C4-2B (cell line): ENCODE data around the gene POU4F3.

Experiments
- ZFX ChIP-seq: fragments of 450-650 bp; IDR thresholded peaks from 2 replicates; pipeline ENCODE4 v1.6.1; 2017
- TF ChIP-seq, protein P1 (sequence below): fragments of 450-650 bp; conservative IDR thresholded peaks from 2 replicates; pipeline ENCODE4 v1.5.1; 2017; ENCODE audit warnings: mild to moderate bottlenecking

DNA sequence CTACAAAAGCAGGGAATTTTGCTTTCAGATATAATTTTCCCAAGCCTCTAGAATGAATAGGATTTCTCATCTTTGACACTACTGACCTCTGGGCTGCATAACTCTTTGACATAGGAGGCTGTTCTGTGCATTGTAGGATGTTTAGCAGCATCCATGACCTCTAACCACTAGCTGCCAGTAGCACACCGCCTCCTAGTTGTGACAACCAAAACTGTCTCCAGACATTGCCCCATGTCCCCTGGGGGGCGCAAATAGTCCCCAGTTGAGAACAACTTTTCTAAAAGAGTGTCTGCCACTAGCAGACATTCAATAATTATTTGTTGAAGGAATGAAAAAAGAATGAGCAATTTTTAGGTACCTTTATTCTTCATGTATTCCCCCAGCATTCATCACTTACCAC, 51.8 kb downstream of the POU4F3 start:
- TF ChIP-seq ZFX = no peak
- TF ChIP-seq, protein P1, sequence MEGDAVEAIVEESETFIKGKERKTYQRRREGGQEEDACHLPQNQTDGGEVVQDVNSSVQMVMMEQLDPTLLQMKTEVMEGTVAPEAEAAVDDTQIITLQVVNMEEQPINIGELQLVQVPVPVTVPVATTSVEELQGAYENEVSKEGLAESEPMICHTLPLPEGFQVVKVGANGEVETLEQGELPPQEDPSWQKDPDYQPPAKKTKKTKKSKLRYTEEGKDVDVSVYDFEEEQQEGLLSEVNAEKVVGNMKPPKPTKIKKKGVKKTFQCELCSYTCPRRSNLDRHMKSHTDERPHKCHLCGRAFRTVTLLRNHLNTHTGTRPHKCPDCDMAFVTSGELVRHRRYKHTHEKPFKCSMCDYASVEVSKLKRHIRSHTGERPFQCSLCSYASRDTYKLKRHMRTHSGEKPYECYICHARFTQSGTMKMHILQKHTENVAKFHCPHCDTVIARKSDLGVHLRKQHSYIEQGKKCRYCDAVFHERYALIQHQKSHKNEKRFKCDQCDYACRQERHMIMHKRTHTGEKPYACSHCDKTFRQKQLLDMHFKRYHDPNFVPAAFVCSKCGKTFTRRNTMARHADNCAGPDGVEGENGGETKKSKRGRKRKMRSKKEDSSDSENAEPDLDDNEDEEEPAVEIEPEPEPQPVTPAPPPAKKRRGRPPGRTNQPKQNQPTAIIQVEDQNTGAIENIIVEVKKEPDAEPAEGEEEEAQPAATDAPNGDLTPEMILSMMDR = peak; percentile 40
